Measurements from ENCODE around the gene FSHR.

FSHR gene

GRCh38 chr2:48934807-48935206, 219.5 kb downstream of the FSHR start:
- Histone ChIP-seq H3K4me3 (ENCODE audit: low read length) (no peak overlapping the region), H3K4me1 (ENCODE audit: insufficient read depth, low read length) (peaks cover 4% of the 10 kb centered on the region), H3K9me3 (ENCODE audit: low read length) (no peaks in the 10 kb centered on the region), H3K27me3 (ENCODE audit: insufficient read depth, low read length) (no peaks in the 10 kb centered on the region), H2AFZ (ENCODE audit: low read depth, low read length) (no peak overlapping the region), H3K36me3 (ENCODE audit: insufficient read depth, low read length) (no peaks in the 10 kb centered on the region)

DNA sequence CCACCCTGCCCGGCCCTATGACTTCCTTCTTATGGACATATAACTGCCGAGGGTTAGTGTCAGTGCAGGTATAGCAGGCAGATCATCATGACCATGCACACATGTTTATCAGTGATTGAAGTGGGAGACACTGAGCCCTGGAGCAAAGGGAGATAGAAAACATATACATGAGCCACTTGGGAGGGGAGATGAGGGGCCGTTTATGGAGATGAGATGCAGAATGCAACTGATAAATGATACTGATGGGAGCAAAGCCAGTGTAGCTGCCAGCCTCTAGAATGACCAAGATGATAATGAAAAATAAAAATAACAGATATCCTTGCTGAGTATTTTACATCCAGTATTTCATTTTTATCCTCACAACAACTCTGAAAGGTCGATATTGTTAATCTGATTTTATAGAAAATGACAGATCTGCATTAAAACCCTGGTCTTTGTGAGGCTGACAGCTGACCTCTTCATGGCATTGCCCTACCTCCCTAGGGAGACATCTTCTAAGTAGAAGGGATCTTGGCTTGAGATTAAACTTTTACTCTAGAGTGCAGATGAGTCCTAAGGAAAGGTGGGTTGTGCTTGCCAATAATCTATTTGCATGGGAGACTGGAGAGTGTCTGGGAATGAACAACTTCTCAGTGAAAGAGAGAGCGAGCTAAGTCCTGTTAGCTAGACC, 220.4 kb downstream of the FSHR start:
- H3K36me3 ChIP-seq (ENCODE audit: insufficient read depth, low read length): no peaks in the 10 kb centered on the region
- peaks cover 6% of the 10 kb centered on the region for H3K4me1 ChIP-seq (ENCODE audit: insufficient read depth, low read length)
- H3K4me3 ChIP-seq (ENCODE audit: low read length): no peak overlapping the region
- H3K9me3 ChIP-seq (ENCODE audit: low read length): no peaks in the 10 kb centered on the region
- H2AFZ ChIP-seq (ENCODE audit: low read depth, low read length): no peak overlapping the region
- no peaks in the 10 kb centered on the region for H3K27me3 ChIP-seq (ENCODE audit: insufficient read depth, low read length)

- Histone ChIP-seq H3K4me1 (ENCODE audit: insufficient read depth, low read length) (peaks cover 6% of the 10 kb centered on the region), H3K9me3 (ENCODE audit: low read length) (no peaks in the 10 kb centered on the region), H3K4me3 (ENCODE audit: low read length) (no peak overlapping the region), H2AFZ (ENCODE audit: low read depth, low read length) (no peak overlapping the region), H3K27me3 (ENCODE audit: insufficient read depth, low read length) (no peaks in the 10 kb centered on the region), H3K36me3 (ENCODE audit: insufficient read depth, low read length) (no peaks in the 10 kb centered on the region)
Measured at GRCh38 chr2:48932667-48933066, 221.6 kb downstream of the FSHR start.

DNA sequence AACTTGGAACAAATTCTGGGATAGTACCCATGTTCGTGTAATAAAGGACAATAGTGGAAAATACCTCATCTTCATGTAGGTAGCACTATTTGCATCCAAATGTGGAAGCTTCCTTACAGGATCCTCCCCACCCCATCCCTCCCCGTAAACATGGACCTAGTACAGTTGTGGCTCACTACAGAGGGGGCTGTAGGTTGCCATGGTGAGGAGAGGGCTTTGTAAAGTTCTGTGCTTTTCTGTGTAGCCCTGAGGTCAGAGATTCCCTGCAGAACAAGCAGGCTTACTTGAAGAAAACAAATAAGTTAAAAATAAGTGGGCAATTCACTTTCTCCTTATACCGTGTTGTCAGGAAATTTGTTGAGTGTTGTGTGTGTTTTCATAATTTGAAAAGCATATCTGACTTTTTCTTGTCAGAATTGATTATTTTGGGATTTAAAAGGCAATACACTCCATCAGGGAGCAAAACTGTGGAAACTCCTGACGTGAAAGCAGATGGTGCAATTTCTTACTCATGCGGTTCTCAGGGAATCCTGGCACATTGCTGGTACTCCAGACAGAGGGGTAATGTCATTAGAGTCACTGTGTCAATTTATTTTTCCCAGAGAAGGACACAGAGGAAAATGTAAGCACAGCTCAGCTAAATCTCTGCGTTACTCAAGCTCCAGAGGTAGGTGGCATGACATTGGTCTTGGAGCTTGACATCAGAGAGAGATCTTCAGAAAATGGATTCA, 224.6 kb downstream of the FSHR start:
- H3K27me3 ChIP-seq (ENCODE audit: insufficient read depth, low read length): no peaks in the 10 kb centered on the region
- H3K4me1 ChIP-seq (ENCODE audit: insufficient read depth, low read length): peaks cover 6% of the 10 kb centered on the region
- H3K4me3 ChIP-seq (ENCODE audit: low read length): no peak overlapping the region
- no peaks in the 10 kb centered on the region for H3K36me3 ChIP-seq (ENCODE audit: insufficient read depth, low read length)
- H2AFZ ChIP-seq (ENCODE audit: low read depth, low read length): no peak overlapping the region
- H3K9me3 ChIP-seq (ENCODE audit: low read length): no peaks in the 10 kb centered on the region

DNA sequence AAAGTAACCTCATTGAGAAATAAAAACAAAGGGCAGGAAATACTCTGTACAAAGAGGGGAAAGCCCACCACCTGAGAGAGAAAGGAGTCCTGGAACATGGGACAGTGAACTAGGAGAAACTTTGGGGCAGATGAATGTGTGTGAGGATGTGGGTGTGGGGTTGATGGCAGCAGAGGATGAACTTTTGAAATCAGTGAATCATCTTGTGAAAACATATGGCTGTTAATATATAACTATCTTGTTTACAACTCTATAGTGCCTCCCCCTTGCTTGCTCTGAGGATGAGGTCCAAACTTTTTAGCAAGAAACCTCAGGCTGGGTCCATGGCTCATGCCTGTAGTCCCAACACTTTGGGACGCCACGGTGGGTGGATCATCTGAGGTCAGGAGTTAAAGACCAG, 227.0 kb downstream of the FSHR start:
- peaks cover 6% of the 10 kb centered on the region for H3K4me1 ChIP-seq (ENCODE audit: insufficient read depth, low read length)
- no peak overlapping the region for H3K4me3 ChIP-seq (ENCODE audit: low read length)
- H2AFZ ChIP-seq (ENCODE audit: low read depth, low read length): no peak overlapping the region
- H3K36me3 ChIP-seq (ENCODE audit: insufficient read depth, low read length): no peaks in the 10 kb centered on the region
- H3K9me3 ChIP-seq (ENCODE audit: low read length): no peaks in the 10 kb centered on the region
- H3K27me3 ChIP-seq (ENCODE audit: insufficient read depth, low read length): no peaks in the 10 kb centered on the region

- no peak overlapping the region for H2AFZ ChIP-seq (ENCODE audit: low read depth, low read length)
- H3K27me3 ChIP-seq (ENCODE audit: insufficient read depth, low read length): no peaks in the 10 kb centered on the region
- H3K4me1 ChIP-seq (ENCODE audit: insufficient read depth, low read length): no peaks in the 10 kb centered on the region
Measured at GRCh38 chr2:48915884-48916283, 238.4 kb downstream of the FSHR start.

GRCh38 chr2:48915227-48915626, 239.1 kb downstream of the FSHR start:
- Histone ChIP-seq H3K36me3 (ENCODE audit: insufficient read depth, low read length) (no peaks in the 10 kb centered on the region), H2AFZ (ENCODE audit: low read depth, low read length) (no peak overlapping the region), H3K27me3 (ENCODE audit: insufficient read depth, low read length) (no peaks in the 10 kb centered on the region), H3K4me3 (ENCODE audit: low read length) (no peak overlapping the region), H3K4me1 (ENCODE audit: insufficient read depth, low read length) (no peaks in the 10 kb centered on the region), H3K9me3 (ENCODE audit: low read length) (no peaks in the 10 kb centered on the region)

More at GRCh38 chr2:48915884-48916283, 238.4 kb downstream of the FSHR start:
- Histone ChIP-seq H3K9me3 (ENCODE audit: low read length) (no peaks in the 10 kb centered on the region), H3K4me3 (ENCODE audit: low read length) (no peak overlapping the region), H3K36me3 (ENCODE audit: insufficient read depth, low read length) (no peaks in the 10 kb centered on the region)

DNA sequence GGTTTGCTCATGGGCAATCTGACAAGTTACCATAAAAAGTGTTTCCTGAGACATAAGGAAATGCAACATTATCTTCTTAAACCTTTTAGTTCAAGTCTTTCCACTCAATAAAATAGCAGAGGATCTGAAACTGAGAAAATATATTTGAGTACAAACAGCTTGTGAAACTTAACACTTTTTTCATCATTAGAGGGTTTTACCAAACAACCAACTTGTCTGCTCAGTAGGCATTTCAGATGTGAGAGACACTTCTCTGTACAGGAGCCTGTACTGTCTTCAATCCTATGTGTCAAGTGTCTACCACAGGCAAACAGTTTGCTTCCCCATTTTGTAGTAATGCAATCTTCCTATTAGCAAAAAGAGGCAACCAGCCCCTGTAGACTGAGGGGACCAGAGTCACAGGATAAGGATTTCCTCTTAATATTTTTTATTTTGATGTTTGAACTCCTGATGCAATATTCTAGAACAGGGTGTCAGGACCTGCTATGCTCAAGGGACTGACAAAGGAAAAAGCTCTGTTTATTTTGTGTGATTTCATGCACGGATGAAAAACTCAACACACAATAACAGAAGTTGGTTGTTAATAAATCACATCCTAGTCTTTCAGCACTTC, 239.7 kb downstream of the FSHR start:
- H3K27me3 ChIP-seq (ENCODE audit: insufficient read depth, low read length): no peaks in the 10 kb centered on the region

More for the DNA sequence above, 239.7 kb downstream of the FSHR start:
- H3K9me3 ChIP-seq (ENCODE audit: low read length): no peaks in the 10 kb centered on the region
- H3K4me1 ChIP-seq (ENCODE audit: insufficient read depth, low read length): no peaks in the 10 kb centered on the region
- H3K4me3 ChIP-seq (ENCODE audit: low read length): no peak overlapping the region
- H2AFZ ChIP-seq (ENCODE audit: low read depth, low read length): no peak overlapping the region
- no peaks in the 10 kb centered on the region for H3K36me3 ChIP-seq (ENCODE audit: insufficient read depth, low read length)
